ENCODE data around the gene SDR42E2.

- no peak for TF ChIP-seq POLR2A (IDR thresholded peaks at IDR 0.05)
- no peak for TF ChIP-seq CTCF (IDR thresholded peaks at IDR 0.05)
Observed at GRCh38 chr16:22217890-22218730, 55.8 kb downstream of the SDR42E2 start.
